22Rv1 (cell line): Measurements from ENCODE around the gene SRPK2.

Experiments used
- H3K27ac ChIP-seq: fragments of 450-650 bp; 2 replicates; pipeline ENCODE4 v1.5.1; 2017
- ZFX ChIP-seq: fragments of 450-650 bp; IDR thresholded peaks from 2 replicates; pipeline ENCODE4 v1.6.1; 2017; ENCODE audit warnings: antibody characterized with exemption, borderline replicate concordance
- TF ChIP-seq, protein P1 (sequence below): fragments of 450-650 bp; IDR thresholded peaks from 2 replicates; pipeline ENCODE4 v1.5.1; 2017; ENCODE audit warnings: mild to moderate bottlenecking

The SRPK2 gene

DNA sequence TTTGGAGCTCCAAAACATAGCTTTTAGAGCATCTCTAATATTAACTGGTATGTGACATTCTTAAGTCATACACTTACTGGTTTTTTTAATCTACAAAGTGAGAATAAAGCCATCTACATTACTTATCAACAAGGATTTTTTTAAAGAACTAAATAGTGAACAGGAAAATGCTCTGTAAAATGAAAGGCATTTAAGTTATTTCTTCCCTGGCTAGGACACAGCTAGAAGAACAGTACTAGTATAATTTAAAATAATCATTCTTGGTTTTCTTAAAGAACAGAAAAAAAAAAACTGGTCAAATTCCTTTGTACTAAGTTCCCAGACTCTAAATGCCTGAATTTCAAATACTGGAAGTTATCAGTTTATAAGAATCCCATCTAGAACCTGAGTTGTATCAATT, 139.5 kb downstream of the SRPK2 start:
- H3K27ac ChIP-seq = no peak overlapping the region
- TF ChIP-seq, protein P1, sequence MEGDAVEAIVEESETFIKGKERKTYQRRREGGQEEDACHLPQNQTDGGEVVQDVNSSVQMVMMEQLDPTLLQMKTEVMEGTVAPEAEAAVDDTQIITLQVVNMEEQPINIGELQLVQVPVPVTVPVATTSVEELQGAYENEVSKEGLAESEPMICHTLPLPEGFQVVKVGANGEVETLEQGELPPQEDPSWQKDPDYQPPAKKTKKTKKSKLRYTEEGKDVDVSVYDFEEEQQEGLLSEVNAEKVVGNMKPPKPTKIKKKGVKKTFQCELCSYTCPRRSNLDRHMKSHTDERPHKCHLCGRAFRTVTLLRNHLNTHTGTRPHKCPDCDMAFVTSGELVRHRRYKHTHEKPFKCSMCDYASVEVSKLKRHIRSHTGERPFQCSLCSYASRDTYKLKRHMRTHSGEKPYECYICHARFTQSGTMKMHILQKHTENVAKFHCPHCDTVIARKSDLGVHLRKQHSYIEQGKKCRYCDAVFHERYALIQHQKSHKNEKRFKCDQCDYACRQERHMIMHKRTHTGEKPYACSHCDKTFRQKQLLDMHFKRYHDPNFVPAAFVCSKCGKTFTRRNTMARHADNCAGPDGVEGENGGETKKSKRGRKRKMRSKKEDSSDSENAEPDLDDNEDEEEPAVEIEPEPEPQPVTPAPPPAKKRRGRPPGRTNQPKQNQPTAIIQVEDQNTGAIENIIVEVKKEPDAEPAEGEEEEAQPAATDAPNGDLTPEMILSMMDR = no peak
- TF ChIP-seq ZFX = no peak

DNA sequence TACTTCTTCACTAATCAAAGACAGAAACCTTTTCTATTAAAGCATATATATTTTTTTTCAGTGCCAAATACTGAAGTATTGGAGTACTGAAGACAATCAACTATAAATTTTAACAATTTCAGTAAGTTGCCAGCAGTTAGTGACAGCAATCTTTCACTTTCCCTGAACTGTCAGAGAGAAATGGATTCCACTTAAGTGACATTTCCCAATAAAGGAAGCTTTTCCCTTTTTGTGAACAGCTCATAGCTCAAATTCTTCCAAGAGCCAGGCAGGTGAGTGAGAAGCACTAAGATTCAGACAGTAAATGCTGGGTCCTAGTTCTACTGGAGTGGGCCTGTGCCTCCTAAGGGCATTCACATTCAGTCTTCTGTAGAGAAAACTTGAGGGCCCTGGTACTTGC, 142.0 kb downstream of the SRPK2 start:
- TF ChIP-seq, protein P1 = no peak
- TF ChIP-seq ZFX = no peak
- no peak overlapping the region for H3K27ac ChIP-seq

- TF ChIP-seq ZFX = no peak
- TF ChIP-seq, protein P1 = no peak
- no peak overlapping the region for H3K27ac ChIP-seq
These were observed 142.5 kb downstream of the SRPK2 start for GRCh38 chr7:105246256-105246655.

DNA sequence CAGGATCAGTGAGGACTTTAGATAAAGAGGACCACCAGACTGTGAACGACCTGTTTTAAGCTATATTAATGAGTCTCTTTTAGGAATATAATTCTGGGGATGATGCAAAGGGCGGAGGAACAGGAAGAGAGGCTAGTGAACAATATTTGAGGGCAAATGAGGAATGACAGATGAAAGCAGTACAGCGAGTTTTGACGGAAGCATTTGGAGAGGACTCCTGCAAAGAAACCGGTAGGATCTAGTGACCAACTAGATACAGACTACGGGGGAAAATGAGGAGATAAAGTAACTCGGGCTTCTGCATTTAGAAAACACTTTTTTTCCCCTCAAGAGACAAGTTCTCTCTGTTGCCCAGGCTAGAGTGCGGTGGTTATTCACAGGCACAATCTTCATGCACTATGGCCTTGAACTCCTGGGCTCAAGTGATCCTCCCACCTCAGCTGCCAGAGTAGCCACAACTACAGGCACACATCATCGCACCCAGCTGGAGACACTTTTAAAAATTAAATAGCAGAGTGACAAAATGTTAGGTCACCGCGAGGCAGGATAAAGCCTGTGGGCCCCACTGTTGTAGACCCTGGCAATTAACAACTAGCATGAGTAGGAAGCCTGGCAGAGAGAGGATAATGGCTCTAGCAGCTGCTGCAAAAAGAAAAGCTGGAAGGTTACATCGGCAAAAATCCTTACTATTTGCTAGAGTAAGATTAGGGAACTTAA, 143.2 kb downstream of the SRPK2 start:
- no peak overlapping the region for H3K27ac ChIP-seq

GRCh38 chr7:105244594-105244993, 144.1 kb downstream of the SRPK2 start:
- TF ChIP-seq ZFX = no peak
- TF ChIP-seq, protein P1 = no peak
- no peak overlapping the region for H3K27ac ChIP-seq

More for the DNA sequence above, 143.2 kb downstream of the SRPK2 start:
- TF ChIP-seq, protein P1 = no peak
- no peak for TF ChIP-seq ZFX

GRCh38 chr7:105241198-105241597, 147.5 kb downstream of the SRPK2 start:
- no peak overlapping the region for H3K27ac ChIP-seq
- TF ChIP-seq, protein P1 = no peak
- no peak for TF ChIP-seq ZFX

GRCh38 chr7:105238198-105238765, 150.4 kb downstream of the SRPK2 start:
- TF ChIP-seq, protein P1 = no peak
- TF ChIP-seq ZFX = no peak
- H3K27ac ChIP-seq = no peak overlapping the region
